Liver (tissue), 3 donors: ENCODE measurements around the gene CYTH3.

Experiments
- ATF3 ChIP-seq: IDR thresholded peaks from 2 replicates; pipeline ENCODE4 v1.6.1; 2016; ENCODE audit warnings: antibody characterized with exemption
- CTCF ChIP-seq: fragments of 150-350 bp; IDR thresholded peaks from 2 replicates; pipeline ENCODE4 v1.5.1; 2017; ENCODE audit warnings: improper control_type of control experiment, low read depth, low read length; ENCODE audit not compliant: missing input control
- JUND ChIP-seq, 2 donors: IDR thresholded peaks; 2 replicates each; pipeline ENCODE4 v1.6.1; 2016; ENCODE audit warnings: antibody characterized with exemption in 2 of 2
- NR2F2 ChIP-seq: IDR thresholded peaks from 2 replicates; pipeline ENCODE4 v1.6.1; 2016; ENCODE audit warnings: antibody characterized with exemption
- RAD21 ChIP-seq, 2 donors: IDR thresholded peaks; 2 replicates each; pipeline ENCODE4 v1.6.1; 2016; ENCODE audit warnings: antibody characterized with exemption in 2 of 2, mild to moderate bottlenecking in 2 of 2
- REST ChIP-seq: IDR thresholded peaks from 2 replicates; pipeline ENCODE4 v1.6.1; 2016; ENCODE audit warnings: antibody characterized with exemption, mild to moderate bottlenecking
- SP1 ChIP-seq: IDR thresholded peaks from 2 replicates; pipeline ENCODE4 v1.6.1; 2018; ENCODE audit warnings: antibody characterized with exemption, mild to moderate bottlenecking
- TAF1 ChIP-seq: conservative IDR thresholded peaks from 2 replicates; pipeline ENCODE4 v1.6.1; 2016; ENCODE audit warnings: antibody characterized with exemption, mild to moderate bottlenecking
- YY1 ChIP-seq: IDR thresholded peaks from 2 replicates; pipeline ENCODE4 v1.6.1; 2016; ENCODE audit warnings: antibody characterized with exemption, mild to moderate bottlenecking
- donor health status: healthy.
- donor health status: healthy.

DNA sequence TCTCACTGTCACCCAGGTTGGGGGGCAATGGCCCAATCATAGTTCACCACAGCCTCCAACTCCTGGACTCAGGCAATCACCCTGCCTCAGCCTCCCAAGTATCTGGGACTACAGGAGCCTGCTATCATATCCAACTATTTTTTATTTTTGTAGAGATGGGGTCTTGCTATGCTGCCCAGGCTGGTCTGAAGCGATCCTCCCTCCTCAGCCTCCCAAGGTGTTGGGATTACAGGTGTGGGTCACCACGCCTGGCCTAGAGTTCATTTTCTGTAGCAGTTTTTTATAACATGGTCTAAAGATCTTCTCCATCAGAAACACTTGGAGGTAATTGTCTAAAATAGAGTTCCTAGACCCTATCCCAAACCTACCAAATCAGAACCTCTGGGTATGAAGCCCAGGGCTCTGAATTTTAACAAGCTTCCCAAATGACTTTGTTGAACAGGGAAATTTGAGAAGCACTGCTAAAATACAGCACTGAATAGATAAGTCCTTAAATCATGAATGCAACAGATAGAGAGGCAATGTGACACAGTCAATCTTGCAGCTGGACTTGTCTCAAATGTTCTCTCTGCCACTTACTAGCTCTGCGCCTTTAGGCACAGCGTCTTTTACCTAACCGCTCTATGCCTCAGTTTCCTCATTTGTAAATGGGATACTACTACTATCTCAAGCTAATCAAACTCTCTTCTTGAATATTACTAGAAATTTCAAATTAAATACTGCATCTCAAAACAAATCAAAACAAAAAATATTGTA lies 63.7 kb downstream of the CYTH3 start:
- TF ChIP-seq REST = no peak
- TF ChIP-seq CTCF = no peak
- TF ChIP-seq NR2F2 = no peak
- no peak for TF ChIP-seq RAD21 (IDR thresholded peaks at IDR 0.05)
- no peak for TF ChIP-seq TAF1
- TF ChIP-seq SP1 = no peak
- no peak for TF ChIP-seq ATF3
- no peak for TF ChIP-seq YY1
- no peak for TF ChIP-seq JUND (IDR thresholded peaks at IDR 0.05)
